GM18505 (cell line): ENCODE measurements around the gene COX6A2.

Experiments used
- ATAC-seq: cut with Tn5 transposase; IDR thresholded peaks from one replicate; pipeline ENCODE4 v1.9.1; 2021; ENCODE audit not compliant: unreplicated experiment
- POLR2A ChIP-seq: IDR thresholded peaks from 4 replicates; pipeline ENCODE4 v1.6.1; 2011; ENCODE audit warnings: borderline replicate concordance; ENCODE audit not compliant: insufficient read depth, insufficient read length; ENCODE audit errors: extremely low read depth

COX6A2 gene

DNA sequence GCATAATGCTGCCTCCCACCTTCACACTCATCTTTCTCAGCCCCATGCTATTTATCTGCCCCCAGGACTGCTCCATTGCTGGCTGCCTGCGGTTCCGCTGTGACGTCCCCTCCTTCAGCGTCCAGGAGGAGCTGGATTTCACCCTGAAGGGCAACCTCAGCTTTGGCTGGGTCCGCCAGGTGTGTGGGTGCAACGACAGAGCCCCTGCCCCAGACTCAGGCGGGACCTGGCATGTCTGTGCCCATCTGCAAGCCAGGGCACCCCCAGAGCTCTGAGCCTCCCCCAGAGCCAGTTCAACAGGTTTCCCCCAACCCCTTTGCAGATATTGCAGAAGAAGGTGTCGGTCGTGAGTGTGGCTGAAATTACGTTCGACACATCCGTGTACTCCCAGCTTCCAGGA, 48.0 kb downstream of the COX6A2 start:
- ATAC-seq, result no peak
- no peak for TF ChIP-seq POLR2A
